GM12891 (cell line): Measurements from ENCODE around the gene TTLL3.

ENCODE experiments used
- DNase-seq: peaks from one replicate; pipeline ENCODE4 v3.0.0; 2011; ENCODE audit warnings: low spot score; ENCODE audit not compliant: insufficient read length
- FAIRE-seq: peaks from 2 replicates; lab custom pipeline; 2011; peaks lifted over from hg19 to GRCh38; lab: Jason Lieb, UNC
- PAX5 ChIP-seq: IDR thresholded peaks from 2 replicates; pipeline ENCODE4 v1.6.1; 2011; ENCODE audit warnings: low read length, moderate library complexity, mild to moderate bottlenecking; ENCODE audit not compliant: insufficient read depth, severe bottlenecking
- POLR2A ChIP-seq: IDR thresholded peaks from 2 replicates; pipeline ENCODE4 v1.6.1; 2011; ENCODE audit warnings: low read depth, low read length, control low read depth
- POLR2AphosphoS5 ChIP-seq: IDR thresholded peaks from 2 replicates; pipeline ENCODE4 v1.6.1; 2011; ENCODE audit warnings: low read depth, low read length, control low read depth
- POU2F2 ChIP-seq: IDR thresholded peaks from 2 replicates; pipeline ENCODE4 v1.6.1; 2011; ENCODE audit warnings: low read depth, mild to moderate bottlenecking, control low read depth, low read length, moderate library complexity
- SPI1 ChIP-seq: IDR thresholded peaks from 2 replicates; pipeline ENCODE4 v1.6.1; 2011; ENCODE audit warnings: low read depth, low read length, control low read depth
- TAF1 ChIP-seq: IDR thresholded peaks from 2 replicates; pipeline ENCODE4 v1.6.1; 2011; ENCODE audit warnings: low read depth, low read length, control low read depth

TTLL3 gene

GRCh38 chr3:9815986-9816385 lies 5.9 kb downstream of the TTLL3 start:
- no peak for FAIRE-seq
- no peak for DNase-seq
- no peak for TF ChIP-seq TAF1
- TF ChIP-seq PAX5: no peak
- no peak for TF ChIP-seq POLR2A
- TF ChIP-seq POU2F2: no peak
- no peak for TF ChIP-seq POLR2AphosphoS5
- no peak for TF ChIP-seq SPI1

- DNase-seq (no peak), FAIRE-seq (no peak)
- TF ChIP-seq POLR2AphosphoS5 (no peak), SPI1 (no peak), PAX5 (no peak), TAF1 (no peak), POLR2A (no peak), POU2F2 (no peak)
These were observed 7.4 kb downstream of the TTLL3 start for GRCh38 chr3:9817436-9817835.

GRCh38 chr3:9818666-9819335 lies 8.7 kb downstream of the TTLL3 start:
- FAIRE-seq (no peak), DNase-seq (no peak)
- TF ChIP-seq POU2F2 (no peak), POLR2AphosphoS5 (no peak), SPI1 (no peak), PAX5 (no peak), TAF1 (no peak), POLR2A (no peak; the same call in 1 of the 2 replicates)

- FAIRE-seq: no peak
- DNase-seq: no peak
- TF ChIP-seq SPI1 (no peak), POLR2A (no peak), POU2F2 (no peak), PAX5 (no peak), TAF1 (no peak), POLR2AphosphoS5 (no peak)
These were observed 10.5 kb downstream of the TTLL3 start for GRCh38 chr3:9820543-9820942.

- DNase-seq: no peak
- TF ChIP-seq POLR2AphosphoS5 (no peak), TAF1 (no peak), SPI1 (no peak), PAX5 (no peak), POU2F2 (no peak), POLR2A (no peak)
- FAIRE-seq: no peak
These were observed 10.9 kb downstream of the TTLL3 start for GRCh38 chr3:9820946-9821345.

- no peak for TF ChIP-seq POU2F2
- no peak for TF ChIP-seq TAF1
- TF ChIP-seq SPI1: no peak
- TF ChIP-seq POLR2A: no peak
- no peak for TF ChIP-seq POLR2AphosphoS5
- no peak for TF ChIP-seq PAX5
- FAIRE-seq: no peak
- DNase-seq: no peak
These were observed 15.5 kb downstream of the TTLL3 start for GRCh38 chr3:9825451-9826040.

- TF ChIP-seq TAF1 (no peak), POLR2AphosphoS5 (no peak), SPI1 (no peak), POU2F2 (no peak), PAX5 (no peak), POLR2A (no peak)
- FAIRE-seq: peak; percentile 56
- DNase-seq: no peak
These were observed 16.9 kb downstream of the TTLL3 start for GRCh38 chr3:9826815-9827573.

GRCh38 chr3:9828801-9829755 lies 19.0 kb downstream of the TTLL3 start:
- DNase-seq: no peak
- TF ChIP-seq POLR2A (no peak), SPI1 (no peak), POLR2AphosphoS5 (no peak), PAX5 (no peak), POU2F2 (no peak), TAF1 (no peak)
- FAIRE-seq: no peak
